Measurements from ENCODE around the gene SETD7. TPM values are rescaled to one million over a fixed set of nuclear protein-coding genes. Genes with fewer than 3 reads are reported as not detected.

The SETD7 gene
- total RNA-seq, 1 experiment from 2014 or later, result 41.6 TPM

DNA sequence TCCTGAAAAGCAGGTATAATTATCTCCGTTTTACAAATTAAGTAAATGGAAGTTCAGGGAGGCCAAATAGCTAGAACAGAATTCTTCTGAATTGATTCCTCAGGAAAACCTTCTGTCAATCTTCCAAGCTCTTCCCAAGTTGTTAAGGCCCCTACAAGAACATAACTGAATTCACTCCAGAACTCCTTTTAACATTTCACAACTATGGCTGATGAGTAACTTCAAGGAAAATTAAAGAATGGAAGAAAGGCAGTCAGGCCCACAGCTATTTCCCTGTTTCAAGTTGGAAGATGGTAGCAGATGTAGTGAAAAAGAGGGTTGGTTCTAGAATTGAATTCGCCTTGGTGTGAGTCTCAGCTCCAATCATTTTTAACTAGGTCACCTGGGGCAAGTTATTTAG lies 15.9 kb downstream of the SETD7 start (continued):
- TF ChIP-seq, protein P1, sequence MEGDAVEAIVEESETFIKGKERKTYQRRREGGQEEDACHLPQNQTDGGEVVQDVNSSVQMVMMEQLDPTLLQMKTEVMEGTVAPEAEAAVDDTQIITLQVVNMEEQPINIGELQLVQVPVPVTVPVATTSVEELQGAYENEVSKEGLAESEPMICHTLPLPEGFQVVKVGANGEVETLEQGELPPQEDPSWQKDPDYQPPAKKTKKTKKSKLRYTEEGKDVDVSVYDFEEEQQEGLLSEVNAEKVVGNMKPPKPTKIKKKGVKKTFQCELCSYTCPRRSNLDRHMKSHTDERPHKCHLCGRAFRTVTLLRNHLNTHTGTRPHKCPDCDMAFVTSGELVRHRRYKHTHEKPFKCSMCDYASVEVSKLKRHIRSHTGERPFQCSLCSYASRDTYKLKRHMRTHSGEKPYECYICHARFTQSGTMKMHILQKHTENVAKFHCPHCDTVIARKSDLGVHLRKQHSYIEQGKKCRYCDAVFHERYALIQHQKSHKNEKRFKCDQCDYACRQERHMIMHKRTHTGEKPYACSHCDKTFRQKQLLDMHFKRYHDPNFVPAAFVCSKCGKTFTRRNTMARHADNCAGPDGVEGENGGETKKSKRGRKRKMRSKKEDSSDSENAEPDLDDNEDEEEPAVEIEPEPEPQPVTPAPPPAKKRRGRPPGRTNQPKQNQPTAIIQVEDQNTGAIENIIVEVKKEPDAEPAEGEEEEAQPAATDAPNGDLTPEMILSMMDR (IDR thresholded peaks at IDR 0.05 in 2 of 3, conservative IDR thresholded peaks at IDR 0.05 in 1 of 3; ENCODE audit: borderline replicate concordance in 1 of 3, insufficient read depth in 1 of 3, low read depth in 2 of 3, low read length in 2 of 3), result no peak
- no peak for TF ChIP-seq FOSL1 (IDR thresholded peaks at IDR 0.05; ENCODE audit: low read depth)
- no peak for TF ChIP-seq ZNF274 (IDR thresholded peaks at IDR 0.05; ENCODE audit: low read depth, low read length)
- TF ChIP-seq SRF (IDR thresholded peaks at IDR 0.05; ENCODE audit: low read depth), result no peak

DNA sequence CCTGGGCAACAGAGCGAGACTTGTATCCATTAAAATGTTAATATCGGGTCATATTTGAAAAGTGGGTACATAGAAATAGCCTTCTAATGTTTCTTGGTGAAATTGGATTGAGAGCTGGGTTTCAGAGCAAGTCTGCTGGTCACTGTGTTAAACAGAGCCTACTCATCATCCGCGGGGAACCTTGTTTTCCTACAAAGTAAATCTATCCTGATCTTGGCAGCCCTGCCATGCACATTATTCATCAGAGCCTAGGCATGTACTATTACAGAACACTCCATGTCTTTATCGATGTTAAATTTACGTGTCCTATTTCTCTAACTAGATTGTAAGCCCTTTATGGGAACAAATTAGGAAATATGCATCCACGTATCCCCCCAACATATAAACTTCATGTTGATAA lies 18.7 kb downstream of the SETD7 start:
- H3K9me3 ChIP-seq (ENCODE audit: control insufficient read depth in 1 of 2, insufficient read depth in 1 of 2, low read depth in 1 of 2, low read length in 2 of 2), result no peaks in the 10 kb centered on the region
- H3K27ac ChIP-seq (ENCODE audit: low read depth, low read length), result no peak overlapping the region
- H3K4me3 ChIP-seq (replicated peaks in 1 of 2; ENCODE audit: low read depth in 1 of 2, low read length in 2 of 2), result no peak overlapping the region
- DNase-seq (ENCODE audit: low read depth, low spot score) (no peak), ATAC-seq (no peak)
- BruUV-seq (replicated peaks), result no TSS peak
- no peaks in the 10 kb centered on the region for H4K20me1 ChIP-seq (ENCODE audit: insufficient read depth)
- ChIA-PET POLR2A (no interaction called here), CTCF (no interaction called here), RAD21 (ENCODE audit: low non-redundant PET in 1 of 2, low total read pairs in 2 of 2, uncharacterized antibody in 2 of 2, unreplicated experiment in 2 of 2) (no interaction called here)
- no peak overlapping the region for H3K9ac ChIP-seq (ENCODE audit: low read length)
- TF ChIP-seq, protein P2, sequence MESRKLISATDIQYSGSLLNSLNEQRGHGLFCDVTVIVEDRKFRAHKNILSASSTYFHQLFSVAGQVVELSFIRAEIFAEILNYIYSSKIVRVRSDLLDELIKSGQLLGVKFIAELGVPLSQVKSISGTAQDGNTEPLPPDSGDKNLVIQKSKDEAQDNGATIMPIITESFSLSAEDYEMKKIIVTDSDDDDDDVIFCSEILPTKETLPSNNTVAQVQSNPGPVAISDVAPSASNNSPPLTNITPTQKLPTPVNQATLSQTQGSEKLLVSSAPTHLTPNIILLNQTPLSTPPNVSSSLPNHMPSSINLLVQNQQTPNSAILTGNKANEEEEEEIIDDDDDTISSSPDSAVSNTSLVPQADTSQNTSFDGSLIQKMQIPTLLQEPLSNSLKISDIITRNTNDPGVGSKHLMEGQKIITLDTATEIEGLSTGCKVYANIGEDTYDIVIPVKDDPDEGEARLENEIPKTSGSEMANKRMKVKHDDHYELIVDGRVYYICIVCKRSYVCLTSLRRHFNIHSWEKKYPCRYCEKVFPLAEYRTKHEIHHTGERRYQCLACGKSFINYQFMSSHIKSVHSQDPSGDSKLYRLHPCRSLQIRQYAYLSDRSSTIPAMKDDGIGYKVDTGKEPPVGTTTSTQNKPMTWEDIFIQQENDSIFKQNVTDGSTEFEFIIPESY (IDR thresholded peaks at IDR 0.05; ENCODE audit: extremely low read depth, insufficient replicate concordance, low read length), result no peak
- no peak for TF ChIP-seq SRF (IDR thresholded peaks at IDR 0.05; ENCODE audit: low read depth)
- TF ChIP-seq ELF1 (IDR thresholded peaks at IDR 0.05; ENCODE audit: borderline replicate concordance, low read depth), result no peak
- TF ChIP-seq POLR2A (IDR thresholded peaks at IDR 0.05; ENCODE audit: borderline replicate concordance, extremely low read depth, insufficient read depth, insufficient read length), result no peak
- no peak for TF ChIP-seq ZNF274 (IDR thresholded peaks at IDR 0.05; ENCODE audit: low read depth, low read length)
- no peak for TF ChIP-seq SIN3A (IDR thresholded peaks at IDR 0.05; ENCODE audit: low read depth)
- TF ChIP-seq, protein P3, sequence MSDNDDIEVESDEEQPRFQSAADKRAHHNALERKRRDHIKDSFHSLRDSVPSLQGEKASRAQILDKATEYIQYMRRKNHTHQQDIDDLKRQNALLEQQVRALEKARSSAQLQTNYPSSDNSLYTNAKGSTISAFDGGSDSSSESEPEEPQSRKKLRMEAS (IDR thresholded peaks at IDR 0.05), result no peak
- no peak for TF ChIP-seq JUND (IDR thresholded peaks at IDR 0.05)
- TF ChIP-seq, protein P4, sequence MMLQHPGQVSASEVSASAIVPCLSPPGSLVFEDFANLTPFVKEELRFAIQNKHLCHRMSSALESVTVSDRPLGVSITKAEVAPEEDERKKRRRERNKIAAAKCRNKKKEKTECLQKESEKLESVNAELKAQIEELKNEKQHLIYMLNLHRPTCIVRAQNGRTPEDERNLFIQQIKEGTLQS (IDR thresholded peaks at IDR 0.05), result no peak
- no peak for TF ChIP-seq EZH2phosphoT487 (IDR thresholded peaks at IDR 0.05; ENCODE audit: borderline replicate concordance)
- TF ChIP-seq ZFX (IDR thresholded peaks at IDR 0.05), result no peak
- TF ChIP-seq, protein P1 (IDR thresholded peaks at IDR 0.05 in 2 of 3, conservative IDR thresholded peaks at IDR 0.05 in 1 of 3; ENCODE audit: borderline replicate concordance in 1 of 3, insufficient read depth in 1 of 3, low read depth in 2 of 3, low read length in 2 of 3), result no peak
- TF ChIP-seq EZH2 (IDR thresholded peaks at IDR 0.05), result no peak
- no peak for TF ChIP-seq CEBPB (IDR thresholded peaks at IDR 0.05; ENCODE audit: low read depth)
- no peak for TF ChIP-seq RAD21 (IDR thresholded peaks at IDR 0.05; ENCODE audit: low read depth)
- no peak for TF ChIP-seq YY1 (IDR thresholded peaks at IDR 0.05; ENCODE audit: extremely low read depth, insufficient replicate concordance, low read depth, low read length)
- peaks cover 45% of the 10 kb centered on the region for H3K79me2 ChIP-seq (ENCODE audit: insufficient read depth, low read length)
- no peak overlapping the region for H3K4me2 ChIP-seq (ENCODE audit: low read length)
- H3K27me3 ChIP-seq (ENCODE audit: insufficient read depth, low read length), result no peaks in the 10 kb centered on the region
- H3K36me3 ChIP-seq (ENCODE audit: control insufficient read depth in 1 of 2, insufficient read depth in 2 of 2, low read length in 2 of 2), result peaks cover 2 to 8% of the 10 kb centered on the region in 2 experiments; a peak in 2 of 4 replicates
- intact Hi-C loops (cut with micrococcal nuclease), result loop anchor here (10.0 kb wide), 3 partner anchors 122 to 502 kb away; no protein-coding TSS in a partner anchor
- no peaks in the 10 kb centered on the region for H3K9me2 ChIP-seq (ENCODE audit: insufficient read depth)
- H3K4me1 ChIP-seq (ENCODE audit: control insufficient read depth in 1 of 2, insufficient read depth in 2 of 2, low read length in 2 of 2), result no peaks in the 10 kb centered on the region
- H2AFZ ChIP-seq (ENCODE audit: low read depth, low read length, poor library complexity, severe bottlenecking), result no peak overlapping the region

Data from HCT116 (cell line).